Adrenal gland (tissue), 12 donors: ENCODE measurements around the gene FMN2. TPM values are rescaled to one million over a fixed set of nuclear protein-coding genes. Genes with fewer than 3 reads are reported as not detected.

ENCODE experiments used
- DNase-seq, 7 donors: peaks; one replicate each; pipeline ENCODE4 v3.0.0-alpha.2; 2019 to 2020
- H3K27ac ChIP-seq, 5 donors: fragments of 200-600 bp; sonication (generic) in 4 of 5; 1 replicate in 3 of 5; 2 replicates in 2 of 5; pipeline versions ENCODE4 v1.5.1 to v1.8.0; 2016 to 2020; ENCODE audit warnings: mild to moderate bottlenecking in 1 of 5
- H3K27me3 ChIP-seq: fragments of 200-600 bp; 2 replicates; pipeline ENCODE4 v1.8.0; 2021
- H3K36me3 ChIP-seq, 2 donors: fragments of 200-600 bp; replicated peaks in 1 of 2; 1 replicate in 1 of 2; 2 replicates in 1 of 2; pipeline versions ENCODE4 v1.5.1 to v1.8.0; 2018 to 2022
- H3K4me1 ChIP-seq, 2 donors: fragments of 200-600 bp; replicated peaks in 1 of 2; 1 replicate in 1 of 2; 2 replicates in 1 of 2; pipeline versions ENCODE4 v1.5.1 to v1.8.0; 2018 to 2021
- H3K4me3 ChIP-seq, 4 donors: fragments of 200-600 bp; sonication (generic) in 3 of 4; one replicate each; pipeline ENCODE4 v1.5.1; 2016 to 2018
- H3K9me3 ChIP-seq, 3 donors: fragments of 200-600 bp; sonication (generic) in 1 of 3; replicated peaks in 1 of 3; 1 replicate in 2 of 3; 2 replicates in 1 of 3; pipeline versions ENCODE4 v1.5.1 to v1.8.0; 2016 to 2021
- CTCF ChIP-seq, 6 experiments: fragments of 450-650 bp in 4 of 6; fragments of 200-600 bp in 2 of 6; sonication (generic) in 1 of 6; IDR thresholded peaks; 1 replicate in 5 of 6; 2 replicates in 1 of 6; pipeline versions ENCODE4 v1.5.1 to v1.8.0; 2016 to 2021; ENCODE audit warnings: antibody characterized with exemption in 6 of 6, mild to moderate bottlenecking in 2 of 6, moderate library complexity in 1 of 6
- POLR2A ChIP-seq, 2 donors: fragments of 450-650 bp; IDR thresholded peaks; one replicate each; pipeline ENCODE4 v1.6.1; 2017; ENCODE audit warnings: antibody characterized with exemption in 2 of 2, mild to moderate bottlenecking in 2 of 2, moderate library complexity in 1 of 2
- WGBS, 4 donors: extraction: QIAGEN DNeasy Blood & Tissue Kit in 2 of 4; methylation state at CpG; one replicate each; pipeline versions ENCODE4 v1.1.5 to v1.1.7; 2013 to 2017; 5-methylcytosine and 5-hydroxymethylcytosine counted together
- intact Hi-C, 2 donors: fragments of 100-400 bp; cut with DNase I; formaldehyde crosslinking; loops; one replicate each; pipeline versions ENCODE4 v1.14.1 to v1.15.0; 2022 to 2023
- polyA plus RNA-seq, 3 donors: library from polyadenylated mRNA; stranded (reverse); fragments of 200-250 nt in 2 of 3; fragments of 350-450 nt in 1 of 3; fragmentation: Illumina TruSeq in 1 of 3; extraction: RNeasy Lipid Tissue Mini Kit (QIAGEN cat#74804) in 1 of 3; gene quantifications; one replicate each; pipeline ENCODE4 v1.2.3, GENCODE V29; 2013 to 2014
- total RNA-seq, 9 donors: library from RNA; depleted of rRNA in 4 of 9; stranded (reverse); fragments of >200 nt in 4 of 9; fragments of 120-200 nt in 1 of 9; fragmentation: NEBNext Ultra II Directional in 1 of 9; extraction: Animal tissue kit (Norgen Biotek cat#: 25700) in 1 of 9; gene quantifications; one replicate each; pipeline versions ENCODE4 v1.1.0 to v1.2.4, GENCODE V29; 2013 to 2023
- donor health status: healthy with polysubstance abuse.
- donor health status: Bipolar disorder and iron deficiency.
- donor health status: DM: yes; HTN: yes; CAD: no.
- donor health status: DM: no; HTN: no; CAD: no.
- donor health status: DM: no; HTN: no; CAD: no.
- donor health status: DM: yes; HTN: yes; CAD: no.

FMN2 gene
- total and polyA plus RNA-seq, 12 donors = 0.69 to 9.8 (median 3.1) TPM

DNA sequence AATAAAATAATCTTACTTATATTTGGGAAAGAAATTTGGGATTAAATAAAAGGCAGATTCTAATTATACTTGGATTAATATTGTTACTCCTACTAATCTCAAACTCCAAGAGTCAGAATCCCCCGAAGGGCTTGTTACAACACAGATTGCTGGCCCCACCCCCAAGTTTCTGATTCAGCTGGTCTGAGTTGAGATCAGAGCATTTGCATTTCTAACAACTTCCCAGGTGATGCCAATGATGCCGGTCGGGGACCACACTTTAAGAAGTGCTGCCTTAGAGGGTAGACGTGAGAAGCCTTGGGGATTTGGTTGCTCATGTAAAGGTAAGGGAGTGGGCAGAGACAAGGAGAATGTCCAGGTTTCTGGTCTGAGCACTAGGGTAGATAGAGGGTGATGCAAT lies 47.2 kb downstream of the FMN2 start:
- WGBS, 4 donors = 57 to 87% (median 63%) methylated on average over 4 of the region's 4 CpGs

DNA sequence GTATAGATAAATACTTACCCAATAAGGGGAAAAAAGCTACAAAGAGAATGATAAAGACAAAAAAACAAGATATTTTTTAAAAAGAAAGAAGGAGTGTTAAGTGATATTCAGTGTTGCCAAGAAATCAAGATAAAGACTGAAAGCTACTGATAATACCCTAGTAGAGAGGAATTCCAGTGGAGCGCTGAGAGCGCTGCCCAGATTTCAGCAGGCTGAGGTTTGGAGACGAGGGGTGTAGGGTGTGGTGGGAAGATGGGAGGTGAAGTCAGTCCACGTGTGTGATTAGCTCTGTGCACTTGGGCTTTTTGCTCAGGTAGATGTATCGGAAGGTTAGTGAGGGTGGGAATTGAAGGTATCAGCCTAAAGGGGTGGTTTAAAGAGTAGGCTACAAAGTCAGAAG lies 47.8 kb downstream of the FMN2 start:
- no peak for DNase-seq
- intact Hi-C loops = no loop called here
- Histone ChIP-seq H3K4me1 (no peaks in the 10 kb centered on the region), H3K9me3 (no peaks in the 10 kb centered on the region), H3K4me3 (no peak overlapping the region), H3K36me3 (no peaks in the 10 kb centered on the region), H3K27me3 (no peaks in the 10 kb centered on the region), H3K27ac (no peak overlapping the region)
- TF ChIP-seq CTCF (IDR thresholded peaks at IDR 0.05) (no peak), POLR2A (IDR thresholded peaks at IDR 0.05) (no peak)
- WGBS, 4 donors = 72 to 88% (median 83%) methylated on average over 5 of the region's 5 CpGs

More for the DNA sequence above, 47.2 kb downstream of the FMN2 start:
- Histone ChIP-seq H3K36me3 (no peaks in the 10 kb centered on the region), H3K27me3 (no peaks in the 10 kb centered on the region), H3K4me1 (no peaks in the 10 kb centered on the region), H3K9me3 (no peaks in the 10 kb centered on the region), H3K4me3 (no peak overlapping the region), H3K27ac (no peak overlapping the region)
- DNase-seq = no peak
- TF ChIP-seq POLR2A (IDR thresholded peaks at IDR 0.05) = no peak
- no peak for TF ChIP-seq CTCF (IDR thresholded peaks at IDR 0.05)
- intact Hi-C loops = no loop called here

- intact Hi-C loops = loop anchor here in 1 of 2 donors (5.0 kb wide), 1 partner anchor 118 kb away; no protein-coding TSS in a partner anchor
- H3K27ac ChIP-seq = no peak overlapping the region
These were observed 53.4 kb downstream of the FMN2 start for GRCh38 chr1:240145120-240145519.

DNA sequence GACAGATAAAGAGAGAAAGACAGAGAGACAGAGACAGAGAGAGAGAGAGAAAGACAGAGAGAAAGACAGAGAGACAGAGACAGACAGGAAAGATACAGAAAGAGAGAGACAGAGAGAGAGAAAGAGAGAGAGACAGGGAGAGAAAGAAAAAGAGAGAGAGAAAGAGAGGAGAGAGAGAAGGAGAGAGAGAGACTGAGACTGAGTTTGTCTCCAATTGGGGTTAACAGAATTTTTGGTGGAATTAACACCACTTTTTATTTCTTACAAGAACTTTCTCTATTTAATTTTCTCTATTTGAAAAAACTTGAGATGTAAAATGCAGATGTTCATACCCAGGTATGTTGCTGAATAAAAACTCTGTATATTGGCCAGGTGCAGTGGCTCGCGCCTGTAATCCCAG lies 56.6 kb downstream of the FMN2 start:
- Histone ChIP-seq H3K27me3 (no peaks in the 10 kb centered on the region), H3K27ac (no peak overlapping the region), H3K9me3 (no peaks in the 10 kb centered on the region), H3K4me3 (no peak overlapping the region), H3K4me1 (no peaks in the 10 kb centered on the region), H3K36me3 (no peaks in the 10 kb centered on the region)
- TF ChIP-seq CTCF (IDR thresholded peaks at IDR 0.05) (no peak), POLR2A (IDR thresholded peaks at IDR 0.05) (no peak)
- no peak for DNase-seq
- intact Hi-C loops = loop anchor here in 1 of 2 donors (5.0 kb wide), 1 partner anchor 121 kb away; no protein-coding TSS in a partner anchor
- WGBS, 4 donors = 91 to 98% (median 95%) methylated on average over 2 of the region's 2 CpGs

More at GRCh38 chr1:240145120-240145519, 53.4 kb downstream of the FMN2 start:
- DNase-seq = no peak
- 88 to 96% (median 91%) methylated on average over 14 of the region's 14 CpGs for WGBS, 4 donors
- H3K36me3 ChIP-seq = no peaks in the 10 kb centered on the region
- no peaks in the 10 kb centered on the region for H3K9me3 ChIP-seq
- H3K4me3 ChIP-seq = no peak overlapping the region
- H3K27me3 ChIP-seq = no peaks in the 10 kb centered on the region
- TF ChIP-seq CTCF (IDR thresholded peaks at IDR 0.05) (no peak), POLR2A (IDR thresholded peaks at IDR 0.05) (no peak)
- H3K4me1 ChIP-seq = no peaks in the 10 kb centered on the region
